ENCODE measurements around the gene GRAP2.

GRAP2 gene

GRCh38 chr22:39914584-39914983 lies 13.7 kb downstream of the GRAP2 start:
- ChIA-PET POLR2A (no interaction called here), CTCF (no interaction called here)

GRCh38 chr22:39915295-39915726 lies 14.4 kb downstream of the GRAP2 start:
- no peak overlapping the region for H3K4me3 ChIP-seq (ENCODE audit: low read depth, low read length)
- POLR2A ChIA-PET: no interaction called here
- CTCF ChIA-PET: no interaction called here
- no peak for TF ChIP-seq CTCF (IDR thresholded peaks at IDR 0.05; ENCODE audit: insufficient read depth, low read length, missing control alignments)
- no peak for DNase-seq (ENCODE audit: low read depth, low spot score)

More at GRCh38 chr22:39914584-39914983, 13.7 kb downstream of the GRAP2 start:
- no peak for DNase-seq (ENCODE audit: low read depth, low spot score)
- TF ChIP-seq CTCF (IDR thresholded peaks at IDR 0.05; ENCODE audit: insufficient read depth, low read length, missing control alignments): no peak
- no peak overlapping the region for H3K4me3 ChIP-seq (ENCODE audit: low read depth, low read length)

GRCh38 chr22:39916496-39916895 lies 15.6 kb downstream of the GRAP2 start:
- DNase-seq (ENCODE audit: low read depth, low spot score): no peak
- no peak overlapping the region for H3K4me3 ChIP-seq (ENCODE audit: low read depth, low read length)
- no peak for TF ChIP-seq CTCF (IDR thresholded peaks at IDR 0.05; ENCODE audit: insufficient read depth, low read length, missing control alignments)
- ChIA-PET POLR2A (no interaction called here), CTCF (interaction anchor here (0.8 to 2.0 kb wide), 4 partner anchors 9 to 108 kb away, joined by 3 to 5 read pairs (median 3); no protein-coding TSS in a partner anchor)

GRCh38 chr22:39917197-39917643 lies 16.3 kb downstream of the GRAP2 start:
- no peak for DNase-seq (ENCODE audit: low read depth, low spot score)
- H3K4me3 ChIP-seq (ENCODE audit: low read depth, low read length): no peak overlapping the region
- POLR2A ChIA-PET: no interaction called here
- CTCF ChIA-PET: interaction anchor here (0.8 to 2.0 kb wide), 3 partner anchors 8 to 107 kb away, joined by 3 to 5 read pairs (median 3); no protein-coding TSS in a partner anchor
- no peak for TF ChIP-seq CTCF (IDR thresholded peaks at IDR 0.05; ENCODE audit: insufficient read depth, low read length, missing control alignments)

- POLR2A ChIA-PET: no interaction called here
- TF ChIP-seq CTCF (IDR thresholded peaks at IDR 0.05; ENCODE audit: insufficient read depth, low read length, missing control alignments): no peak
Observed at GRCh38 chr22:39917776-39918495, 17.1 kb downstream of the GRAP2 start.

GRCh38 chr22:39920134-39920743 lies 19.4 kb downstream of the GRAP2 start:
- POLR2A ChIA-PET: no interaction called here
- no peak overlapping the region for H3K4me3 ChIP-seq (ENCODE audit: low read depth, low read length)
- CTCF ChIA-PET: interaction anchor here (1.2 kb wide), 1 partner anchor 9 kb away, joined by 4 read pairs; no protein-coding TSS in a partner anchor
- no peak for TF ChIP-seq CTCF (IDR thresholded peaks at IDR 0.05; ENCODE audit: insufficient read depth, low read length, missing control alignments)
- no peak for DNase-seq (ENCODE audit: low read depth, low spot score)

More at GRCh38 chr22:39917776-39918495, 17.1 kb downstream of the GRAP2 start:
- no peak for DNase-seq (ENCODE audit: low read depth, low spot score)
- H3K4me3 ChIP-seq (ENCODE audit: low read depth, low read length): no peak overlapping the region
- CTCF ChIA-PET: interaction anchor here (2.0 kb wide), 1 partner anchor 106 kb away, joined by 5 read pairs; no protein-coding TSS in a partner anchor
